Astrocyte (in vitro differentiated cells and primary cell): Measurements from ENCODE around the gene CDX2. TPM values are rescaled to one million over a fixed set of nuclear protein-coding genes. Genes with fewer than 3 reads are reported as not detected.
A peak's percentile ranks its signal among the peaks of the same experiment; 100 is the strongest.

Source experiments
- DNase-seq: peaks from one replicate; pipeline ENCODE4 v3.0.0-alpha.2; 2010; ENCODE audit warnings: low read depth
- FAIRE-seq: peaks from 2 replicates; lab custom pipeline; 2011; peaks lifted over from hg19 to GRCh38; lab: Jason Lieb, UNC
- H2AFZ ChIP-seq: 2 replicates; pipeline ENCODE4 v1.6.0; 2012; ENCODE audit warnings: low read depth, low read length, inconsistent platforms
- H3K27ac ChIP-seq: 2 replicates; pipeline ENCODE4 v1.5.1; 2011; ENCODE audit warnings: low read depth, low read length, inconsistent platforms
- H3K27me3 ChIP-seq: 2 replicates; pipeline ENCODE4 v1.6.0; 2011; ENCODE audit warnings: low read length, inconsistent platforms; ENCODE audit not compliant: insufficient read depth
- H3K36me3 ChIP-seq: 2 replicates; pipeline ENCODE4 v1.5.1; 2011; ENCODE audit warnings: low read length, inconsistent platforms; ENCODE audit not compliant: insufficient read depth
- H3K4me1 ChIP-seq: 2 replicates; pipeline ENCODE4 v1.5.1; 2011; ENCODE audit warnings: low read length, inconsistent platforms; ENCODE audit not compliant: insufficient read depth
- H3K4me2 ChIP-seq: 2 replicates; pipeline ENCODE4 v1.6.0; 2012; ENCODE audit warnings: low read length, inconsistent platforms
- H3K4me3 ChIP-seq: 2 replicates; pipeline ENCODE4 v1.5.1; 2011; ENCODE audit warnings: low read depth, mild to moderate bottlenecking, low read length, inconsistent platforms; ENCODE audit not compliant: insufficient read depth
- H3K79me2 ChIP-seq: 2 replicates; pipeline ENCODE4 v1.6.0; 2012; ENCODE audit warnings: mild to moderate bottlenecking, low read length, inconsistent platforms; ENCODE audit not compliant: insufficient read depth
- H3K9ac ChIP-seq: 2 replicates; pipeline ENCODE4 v1.6.0; 2012; ENCODE audit warnings: mild to moderate bottlenecking, low read length, inconsistent platforms
- H3K9me3 ChIP-seq: 2 replicates; pipeline ENCODE4 v1.5.1; 2012; ENCODE audit warnings: low read depth, mild to moderate bottlenecking, low read length, inconsistent platforms; ENCODE audit not compliant: insufficient read depth
- H4K20me1 ChIP-seq: 2 replicates; pipeline ENCODE4 v1.6.0; 2012; ENCODE audit warnings: low read length, inconsistent platforms; ENCODE audit not compliant: insufficient read depth
- H3K27ac Mint-ChIP-seq: one replicate; pipeline ENCODE4 v1.8.0; 2021; ENCODE audit warnings: mild to moderate bottlenecking, mixed read lengths; ENCODE audit not compliant: unreplicated experiment
- H3K27me3 Mint-ChIP-seq: one replicate; pipeline ENCODE4 v1.8.0; 2021; ENCODE audit warnings: low read depth, mixed read lengths; ENCODE audit not compliant: unreplicated experiment
- H3K36me3 Mint-ChIP-seq: one replicate; pipeline ENCODE4 v1.8.0; 2021; ENCODE audit warnings: low read depth, mixed read lengths; ENCODE audit not compliant: unreplicated experiment
- H3K4me1 Mint-ChIP-seq: one replicate; pipeline ENCODE4 v1.8.0; 2021; ENCODE audit warnings: low read depth, mixed read lengths; ENCODE audit not compliant: unreplicated experiment
- H3K4me3 Mint-ChIP-seq: one replicate; pipeline ENCODE4 v1.8.0; 2021; ENCODE audit warnings: mild to moderate bottlenecking, moderate library complexity, mixed read lengths; ENCODE audit not compliant: unreplicated experiment
- H3K9me3 Mint-ChIP-seq: one replicate; pipeline ENCODE4 v1.8.0; 2021; ENCODE audit warnings: mild to moderate bottlenecking, mixed read lengths; ENCODE audit not compliant: unreplicated experiment
- EZH2 ChIP-seq: IDR thresholded peaks from 2 replicates; pipeline ENCODE4 v1.6.1; 2012; ENCODE audit warnings: mild to moderate bottlenecking, low read length, inconsistent platforms; ENCODE audit not compliant: insufficient read depth
- total RNA-seq: library from RNA; stranded (reverse); gene quantifications from 2 replicates; pipeline ENCODE4 v1.2.1, GENCODE V29; 2021
- TF ChIP-seq, protein P1 (sequence below): IDR thresholded peaks from 2 replicates; pipeline ENCODE4 v1.5.1; 2011; ENCODE audit warnings: low read depth, mild to moderate bottlenecking, inconsistent platforms, low read length, moderate library complexity; ENCODE audit not compliant: insufficient read depth

Gene CDX2
- total RNA-seq, 1 donor from 2014 or later = not detected

DNA sequence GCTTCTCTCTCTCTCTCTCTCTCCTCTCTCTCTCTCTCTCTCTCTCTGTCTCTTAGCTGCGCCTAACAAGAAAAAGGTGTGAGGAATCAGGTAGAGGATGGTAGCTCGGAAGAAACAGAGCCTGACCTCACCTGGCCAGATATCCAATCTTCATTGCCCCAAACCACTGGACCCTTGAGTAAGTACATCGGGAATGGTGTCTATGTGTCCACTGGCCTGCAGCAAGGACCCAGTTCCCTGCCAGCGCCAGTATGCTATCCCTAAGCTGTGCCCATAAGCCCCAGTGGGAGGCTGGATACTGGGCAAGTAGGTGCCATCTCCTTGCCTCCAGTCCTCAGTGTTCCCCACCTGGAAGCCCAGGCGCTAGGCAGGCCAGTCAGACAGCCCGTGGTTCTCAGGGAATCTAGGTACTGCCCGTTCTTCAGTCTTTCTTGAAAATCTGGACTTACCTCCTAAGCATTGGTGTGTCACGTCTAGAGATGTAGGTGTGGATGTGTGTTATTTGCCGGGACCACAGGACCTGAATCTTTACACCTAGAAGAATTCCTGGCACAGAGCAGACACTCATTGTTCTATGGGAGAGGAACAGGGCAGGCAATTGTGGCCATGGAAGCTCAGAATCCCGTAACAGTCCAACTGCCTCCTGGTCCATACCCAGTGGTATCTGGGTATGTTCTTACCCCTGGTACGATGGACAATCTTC, 12.0 kb upstream of the CDX2 start:
- H3K4me1 Mint-ChIP-seq = peaks cover 3% of the 10 kb centered on the region
- Histone ChIP-seq H3K36me3 (no peaks in the 10 kb centered on the region), H3K27ac (no peak overlapping the region), H3K79me2 (no peaks in the 10 kb centered on the region), H3K4me3 (no peak overlapping the region), H3K4me1 (no peaks in the 10 kb centered on the region), H4K20me1 (no peaks in the 10 kb centered on the region), H3K9ac (no peak overlapping the region), H2AFZ (no peak overlapping the region), H3K4me2 (no peak overlapping the region), H3K9me3 (no peaks in the 10 kb centered on the region), H3K27me3 (peaks cover 69% of the 10 kb centered on the region)
- H3K27me3 Mint-ChIP-seq = peaks cover 79% of the 10 kb centered on the region
- no peak overlapping the region for H3K4me3 Mint-ChIP-seq
- no peak for TF ChIP-seq EZH2
- TF ChIP-seq, protein P1, sequence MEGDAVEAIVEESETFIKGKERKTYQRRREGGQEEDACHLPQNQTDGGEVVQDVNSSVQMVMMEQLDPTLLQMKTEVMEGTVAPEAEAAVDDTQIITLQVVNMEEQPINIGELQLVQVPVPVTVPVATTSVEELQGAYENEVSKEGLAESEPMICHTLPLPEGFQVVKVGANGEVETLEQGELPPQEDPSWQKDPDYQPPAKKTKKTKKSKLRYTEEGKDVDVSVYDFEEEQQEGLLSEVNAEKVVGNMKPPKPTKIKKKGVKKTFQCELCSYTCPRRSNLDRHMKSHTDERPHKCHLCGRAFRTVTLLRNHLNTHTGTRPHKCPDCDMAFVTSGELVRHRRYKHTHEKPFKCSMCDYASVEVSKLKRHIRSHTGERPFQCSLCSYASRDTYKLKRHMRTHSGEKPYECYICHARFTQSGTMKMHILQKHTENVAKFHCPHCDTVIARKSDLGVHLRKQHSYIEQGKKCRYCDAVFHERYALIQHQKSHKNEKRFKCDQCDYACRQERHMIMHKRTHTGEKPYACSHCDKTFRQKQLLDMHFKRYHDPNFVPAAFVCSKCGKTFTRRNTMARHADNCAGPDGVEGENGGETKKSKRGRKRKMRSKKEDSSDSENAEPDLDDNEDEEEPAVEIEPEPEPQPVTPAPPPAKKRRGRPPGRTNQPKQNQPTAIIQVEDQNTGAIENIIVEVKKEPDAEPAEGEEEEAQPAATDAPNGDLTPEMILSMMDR = no peak
- peaks cover 13% of the 10 kb centered on the region for H3K9me3 Mint-ChIP-seq
- FAIRE-seq = no peak
- H3K27ac Mint-ChIP-seq = no peak overlapping the region
- DNase-seq = no peak
- no peaks in the 10 kb centered on the region for H3K36me3 Mint-ChIP-seq

DNA sequence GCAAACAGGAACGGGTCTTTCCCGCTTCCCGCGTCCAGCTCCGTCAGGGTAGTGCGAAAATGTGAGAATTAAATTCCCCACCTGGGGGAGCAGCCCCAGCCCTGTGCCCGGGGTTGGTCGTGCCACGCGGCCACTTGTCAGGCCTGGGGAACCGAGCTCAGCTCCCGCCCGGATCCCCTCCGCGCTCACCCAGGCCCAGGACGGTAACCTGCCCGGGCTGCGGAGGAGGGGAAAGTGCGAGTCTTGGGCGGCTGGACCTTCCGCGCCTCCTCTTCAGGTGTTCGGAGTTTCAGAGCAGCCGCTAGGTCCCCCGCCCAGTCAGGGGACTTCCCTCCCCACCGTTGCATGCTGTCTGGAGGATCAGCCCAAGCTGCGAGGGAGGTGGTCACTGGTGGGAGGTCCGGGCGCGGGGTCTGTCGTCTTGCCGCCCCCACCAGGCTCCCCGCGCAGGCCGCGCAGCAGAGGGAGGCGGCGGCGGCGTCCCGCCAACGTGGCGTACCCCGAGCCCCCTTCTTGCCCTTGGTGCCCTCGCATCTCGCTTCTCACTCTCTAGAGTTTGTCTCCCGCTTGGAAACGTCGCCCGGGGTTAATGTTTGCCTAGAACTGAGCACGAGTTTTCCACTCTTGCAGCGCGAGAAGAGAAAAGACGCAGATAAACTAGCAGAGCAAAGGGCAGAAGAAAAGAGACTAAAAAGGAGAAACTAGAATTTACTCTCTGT, 11.3 kb upstream of the CDX2 start:
- Histone ChIP-seq H3K4me2 (no peak overlapping the region), H3K4me1 (no peaks in the 10 kb centered on the region), H3K9me3 (no peaks in the 10 kb centered on the region), H3K9ac (no peak overlapping the region), H3K4me3 (no peak overlapping the region), H2AFZ (no peak overlapping the region), H3K27me3 (peaks cover 71% of the 10 kb centered on the region), H3K36me3 (no peaks in the 10 kb centered on the region), H3K27ac (no peak overlapping the region), H3K79me2 (no peaks in the 10 kb centered on the region), H4K20me1 (no peaks in the 10 kb centered on the region)
- Mint-ChIP-seq H3K27ac (no peak overlapping the region), H3K36me3 (no peaks in the 10 kb centered on the region), H3K27me3 (peaks cover 80% of the 10 kb centered on the region), H3K9me3 (peaks cover 15% of the 10 kb centered on the region), H3K4me1 (peaks cover 3% of the 10 kb centered on the region), H3K4me3 (no peak overlapping the region)
- TF ChIP-seq, protein P1 = no peak
- peak; percentile 87 for TF ChIP-seq EZH2
- no peak for DNase-seq
- no peak for FAIRE-seq
